ENCODE data around the gene DPP8.

GRCh38 chr15:65466901-65467300, 50.6 kb downstream of the DPP8 start:
- TF ChIP-seq SMC3 (conservative IDR thresholded peaks at IDR 0.05; ENCODE audit: poor library complexity) (no peak), POLR2AphosphoS5 (IDR thresholded peaks at IDR 0.05) (no peak)
